Gastrocnemius medialis (tissue), 4 donors: ENCODE measurements around the gene CHST2. TPM values are rescaled to one million over a fixed set of nuclear protein-coding genes. Genes with fewer than 3 reads are reported as not detected.

Experiments used
- ATAC-seq, 2 donors: fragments of 150-250 bp; one replicate each; pipeline ENCODE4 v1.9.1; 2016
- DNase-seq, 2 donors: peaks; one replicate each; pipeline ENCODE4 v3.0.0-alpha.2; 2019
- H3K27ac ChIP-seq, 4 donors: fragments of 200-600 bp; sonication (generic); 1 replicate in 1 of 4; 2 replicates in 3 of 4; pipeline ENCODE4 v1.5.1; 2016 to 2018; ENCODE audit warnings: mild to moderate bottlenecking in 2 of 4, moderate library complexity in 1 of 4
- H3K27me3 ChIP-seq, 3 donors: fragments of 200-600 bp; sonication (generic) in 2 of 3; 1 replicate in 1 of 3; 2 replicates in 2 of 3; pipeline versions ENCODE4 v1.5.1 to v1.6.0; 2016 to 2019; ENCODE audit warnings: mild to moderate bottlenecking in 1 of 3, moderate library complexity in 1 of 3
- H3K36me3 ChIP-seq, 2 donors: fragments of 200-600 bp; sonication (generic) in 1 of 2; one replicate each; pipeline ENCODE4 v1.5.1; 2017 to 2018
- H3K4me1 ChIP-seq, 2 donors: fragments of 200-600 bp; sonication (generic) in 1 of 2; one replicate each; pipeline ENCODE4 v1.5.1; 2016 to 2017; ENCODE audit warnings: mild to moderate bottlenecking in 2 of 2
- H3K4me3 ChIP-seq, 4 donors: fragments of 200-600 bp; sonication (generic) in 3 of 4; 1 replicate in 1 of 4; 2 replicates in 3 of 4; pipeline ENCODE4 v1.5.1; 2016 to 2019; ENCODE audit warnings: mild to moderate bottlenecking in 2 of 4
- H3K9me3 ChIP-seq, 3 donors: fragments of 200-600 bp; sonication (generic) in 2 of 3; 1 replicate in 1 of 3; 2 replicates in 2 of 3; pipeline ENCODE4 v1.5.1; 2016 to 2019
- POLR2A ChIP-seq, 2 donors: fragments of 450-650 bp; IDR thresholded peaks; one replicate each; pipeline ENCODE4 v1.6.1; 2017; ENCODE audit warnings: antibody characterized with exemption in 2 of 2, mild to moderate bottlenecking in 2 of 2, moderate library complexity in 2 of 2
- in situ Hi-C, 4 donors: fragments of 200-750 bp; cut with MboI; loops; one replicate each; pipeline versions ENCODE4 v1.15.0 to v1.8.0; 2017; ENCODE audit warnings: low sequenced_read_pairs in 4 of 4
- intact Hi-C: fragments of 100-400 bp; cut with DNase I; formaldehyde crosslinking; loops from one replicate; pipeline ENCODE4 v1.15.1; 2023; ENCODE audit warnings: low total_unique reads
- total RNA-seq, 4 donors: library from RNA; depleted of rRNA; stranded (reverse); fragments of >200 nt; gene quantifications; one replicate each; pipeline versions ENCODE4 v1.1.0 to v1.2.3, GENCODE V29; 2016
- TF ChIP-seq, protein P1 (sequence below), 5 experiments: fragments of 450-650 bp in 3 of 5; fragments of 200-600 bp in 2 of 5; sonication (generic) in 2 of 5; IDR thresholded peaks in 4 of 5; conservative IDR thresholded peaks in 1 of 5; 1 replicate in 4 of 5; 2 replicates in 1 of 5; pipeline ENCODE4 v1.5.1; 2016 to 2019; ENCODE audit warnings: antibody characterized with exemption in 5 of 5, mild to moderate bottlenecking in 3 of 5, moderate library complexity in 3 of 5

CHST2 gene
- total RNA-seq, 4 donors from 2014 or later, result 0.41 to 2.9 (median 1.8) TPM

DNA sequence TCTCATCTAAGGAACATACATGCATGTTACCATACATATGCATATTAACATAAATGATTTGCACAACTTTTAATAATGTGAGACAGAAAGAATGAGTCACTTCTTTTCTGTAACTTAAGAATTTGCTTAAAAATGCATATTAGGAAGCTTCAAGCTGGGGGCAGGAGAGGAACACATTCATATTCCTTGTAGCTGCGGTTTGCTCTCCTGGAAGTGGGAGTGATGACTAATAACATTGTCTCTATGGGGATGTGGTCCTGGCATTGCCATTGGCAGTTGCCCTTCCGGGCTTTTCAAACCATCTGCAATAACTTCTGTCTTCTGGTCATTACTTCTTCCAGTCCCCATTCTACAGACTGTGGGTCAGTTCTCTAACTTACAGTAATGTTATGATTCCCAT is 15.6 kb downstream of the CHST2 start:
- no peaks in the 10 kb centered on the region for H3K9me3 ChIP-seq
- no peaks in the 10 kb centered on the region for H3K4me1 ChIP-seq
- DNase-seq (no peak), ATAC-seq (no peak)
- intact Hi-C loops (no loop called here), in situ Hi-C loops (no loop called here)
- no peak for TF ChIP-seq POLR2A (IDR thresholded peaks at IDR 0.05)
- TF ChIP-seq, protein P1, sequence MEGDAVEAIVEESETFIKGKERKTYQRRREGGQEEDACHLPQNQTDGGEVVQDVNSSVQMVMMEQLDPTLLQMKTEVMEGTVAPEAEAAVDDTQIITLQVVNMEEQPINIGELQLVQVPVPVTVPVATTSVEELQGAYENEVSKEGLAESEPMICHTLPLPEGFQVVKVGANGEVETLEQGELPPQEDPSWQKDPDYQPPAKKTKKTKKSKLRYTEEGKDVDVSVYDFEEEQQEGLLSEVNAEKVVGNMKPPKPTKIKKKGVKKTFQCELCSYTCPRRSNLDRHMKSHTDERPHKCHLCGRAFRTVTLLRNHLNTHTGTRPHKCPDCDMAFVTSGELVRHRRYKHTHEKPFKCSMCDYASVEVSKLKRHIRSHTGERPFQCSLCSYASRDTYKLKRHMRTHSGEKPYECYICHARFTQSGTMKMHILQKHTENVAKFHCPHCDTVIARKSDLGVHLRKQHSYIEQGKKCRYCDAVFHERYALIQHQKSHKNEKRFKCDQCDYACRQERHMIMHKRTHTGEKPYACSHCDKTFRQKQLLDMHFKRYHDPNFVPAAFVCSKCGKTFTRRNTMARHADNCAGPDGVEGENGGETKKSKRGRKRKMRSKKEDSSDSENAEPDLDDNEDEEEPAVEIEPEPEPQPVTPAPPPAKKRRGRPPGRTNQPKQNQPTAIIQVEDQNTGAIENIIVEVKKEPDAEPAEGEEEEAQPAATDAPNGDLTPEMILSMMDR (IDR thresholded peaks at IDR 0.05 in 4 of 5, conservative IDR thresholded peaks at IDR 0.05 in 1 of 5), result no peak
- no peaks in the 10 kb centered on the region for H3K36me3 ChIP-seq
- H3K4me3 ChIP-seq, result no peak overlapping the region
- H3K27ac ChIP-seq, result no peak overlapping the region
- peaks cover 0 to 7% (median 0%) of the 10 kb centered on the region in 3 donors for H3K27me3 ChIP-seq

DNA sequence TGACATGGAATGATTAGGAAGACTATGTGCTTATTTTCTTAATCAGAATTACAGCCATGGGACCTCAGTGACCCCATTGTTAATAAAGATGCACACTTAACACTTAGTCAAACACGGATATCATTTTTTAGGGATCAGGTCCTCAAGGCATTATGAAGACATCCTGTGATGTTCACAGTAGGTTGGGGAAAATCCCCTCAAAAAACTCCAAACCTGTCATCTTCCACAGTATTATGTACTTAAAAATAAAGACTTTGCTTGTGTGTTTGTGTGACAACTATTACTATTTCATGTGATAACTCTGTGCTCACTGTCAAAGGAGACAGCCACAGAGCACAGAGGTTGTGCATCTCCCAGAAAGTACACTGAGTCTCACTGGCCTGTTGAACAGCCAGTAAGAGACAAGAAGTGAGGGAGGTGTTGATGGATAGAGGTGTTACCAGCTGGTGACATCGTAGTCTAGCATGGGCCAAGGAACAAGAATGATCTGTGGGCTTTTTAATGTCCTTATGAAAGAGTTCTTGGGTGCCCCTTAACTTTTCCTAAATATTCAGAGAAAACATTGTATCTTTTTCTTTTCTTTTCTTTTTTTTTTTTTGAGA is 18.0 kb downstream of the CHST2 start:
- Histone ChIP-seq H3K9me3 (no peaks in the 10 kb centered on the region), H3K27ac (no peak overlapping the region), H3K4me1 (no peaks in the 10 kb centered on the region), H3K4me3 (no peak overlapping the region), H3K36me3 (no peaks in the 10 kb centered on the region), H3K27me3 (peaks cover 0 to 7% (median 0%) of the 10 kb centered on the region in 3 donors)
- in situ Hi-C loops (no loop called here), intact Hi-C loops (no loop called here)
- DNase-seq, result no peak
- ATAC-seq, result no peak
- TF ChIP-seq, protein P1 (IDR thresholded peaks at IDR 0.05 in 4 of 5, conservative IDR thresholded peaks at IDR 0.05 in 1 of 5), result no peak
- no peak for TF ChIP-seq POLR2A (IDR thresholded peaks at IDR 0.05)

DNA sequence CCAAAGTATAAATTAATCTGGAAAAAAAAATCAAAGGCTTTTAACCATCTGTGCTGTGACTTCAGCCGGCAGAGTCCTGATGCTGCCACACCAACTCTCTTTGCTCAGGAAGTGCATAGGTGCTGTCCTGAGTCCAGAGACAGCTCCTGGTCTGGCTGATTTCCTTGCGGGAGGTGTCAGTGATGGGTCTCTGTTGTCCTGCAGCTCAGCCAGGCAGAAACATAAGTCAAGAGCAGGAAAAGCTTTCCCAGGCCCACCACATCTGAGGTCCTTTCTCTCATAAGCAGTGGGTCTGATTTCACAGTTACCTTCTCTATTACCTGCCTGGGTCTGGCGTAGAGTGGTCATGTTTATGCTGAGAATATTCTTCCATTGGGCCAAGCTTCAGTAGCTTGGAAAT is 19.4 kb downstream of the CHST2 start:
- TF ChIP-seq, protein P1 (IDR thresholded peaks at IDR 0.05 in 4 of 5, conservative IDR thresholded peaks at IDR 0.05 in 1 of 5), result no peak
- no peak for TF ChIP-seq POLR2A (IDR thresholded peaks at IDR 0.05)
- Histone ChIP-seq H3K9me3 (no peaks in the 10 kb centered on the region), H3K4me1 (no peaks in the 10 kb centered on the region), H3K27ac (no peak overlapping the region), H3K36me3 (no peaks in the 10 kb centered on the region), H3K27me3 (peaks cover 0 to 5% (median 0%) of the 10 kb centered on the region in 3 donors), H3K4me3 (no peak overlapping the region)
- DNase-seq (no peak), ATAC-seq (no peak)
- in situ Hi-C loops (no loop called here), intact Hi-C loops (no loop called here)

DNA sequence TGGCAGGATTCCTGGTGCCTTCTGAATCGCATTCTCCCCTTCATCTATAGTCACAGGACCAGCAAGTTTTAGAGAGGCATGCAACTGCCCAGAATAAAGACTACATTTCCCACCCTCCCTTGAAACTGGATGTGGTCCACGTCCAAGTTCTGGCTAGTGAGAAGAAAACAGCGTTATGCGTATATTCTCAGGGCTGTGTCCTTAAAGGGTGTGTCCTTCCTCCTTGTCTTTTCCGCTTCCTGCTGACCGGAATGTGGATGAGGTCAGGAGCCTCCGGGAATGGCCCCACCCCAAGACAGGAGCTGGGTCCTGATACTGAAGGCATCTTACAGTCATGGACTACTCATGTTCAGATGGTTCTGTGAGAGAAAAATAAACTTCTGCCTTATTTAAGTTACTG is 20.2 kb downstream of the CHST2 start:
- no peaks in the 10 kb centered on the region for H3K4me1 ChIP-seq
- TF ChIP-seq POLR2A (IDR thresholded peaks at IDR 0.05), result no peak
- TF ChIP-seq, protein P1 (IDR thresholded peaks at IDR 0.05 in 4 of 5, conservative IDR thresholded peaks at IDR 0.05 in 1 of 5), result no peak
- ATAC-seq, result peak; percentile 51 to 72
- no peaks in the 10 kb centered on the region for H3K36me3 ChIP-seq
- intact Hi-C loops, result no loop called here
- H3K4me3 ChIP-seq, result no peak overlapping the region
- DNase-seq, result no peak
- in situ Hi-C loops, result no loop called here
- no peaks in the 10 kb centered on the region for H3K9me3 ChIP-seq
- peak overlapping the region; percentile 27 to 43 (median 31) for H3K27ac ChIP-seq
- H3K27me3 ChIP-seq, result no peaks in the 10 kb centered on the region

DNA sequence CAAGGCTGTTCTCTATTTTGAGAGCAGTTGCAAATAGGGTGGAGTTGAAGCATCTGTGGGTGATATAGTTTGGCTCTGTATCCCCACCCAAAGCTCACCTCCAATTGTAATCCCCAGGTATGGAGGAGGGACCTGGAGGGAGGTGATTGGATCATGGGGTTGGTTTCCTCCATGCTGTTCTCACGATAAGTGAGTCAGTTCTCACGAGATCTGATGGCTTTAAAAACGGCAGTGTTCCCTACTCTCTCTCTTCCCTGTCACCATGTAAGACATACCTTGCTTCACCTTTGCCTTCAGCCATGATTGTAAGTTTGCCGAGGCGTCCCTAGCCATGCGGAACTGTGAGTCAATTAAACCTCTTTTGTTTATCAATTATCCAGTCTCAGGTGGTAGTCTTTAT is 21.0 kb downstream of the CHST2 start:
- H3K27ac ChIP-seq, result peak overlapping the region in 1 of 4 donors; percentile 29
- TF ChIP-seq, protein P1 (IDR thresholded peaks at IDR 0.05 in 4 of 5, conservative IDR thresholded peaks at IDR 0.05 in 1 of 5), result no peak
- TF ChIP-seq POLR2A (IDR thresholded peaks at IDR 0.05), result no peak
- DNase-seq, result no peak
- ATAC-seq, result no peak
- in situ Hi-C loops (no loop called here), intact Hi-C loops (no loop called here)
- no peaks in the 10 kb centered on the region for H3K36me3 ChIP-seq
- H3K4me3 ChIP-seq, result no peak overlapping the region
- no peaks in the 10 kb centered on the region for H3K4me1 ChIP-seq
- H3K27me3 ChIP-seq, result no peaks in the 10 kb centered on the region
- H3K9me3 ChIP-seq, result no peaks in the 10 kb centered on the region
